Prostate gland (tissue), 2 donors: ENCODE data around the gene CTNS.

Experiments used
- CTCF ChIP-seq, 4 experiments: fragments of 200-600 bp in 2 of 4; fragments of 450-650 bp in 2 of 4; sonication (generic) in 2 of 4; IDR thresholded peaks; 1 replicate in 3 of 4; 2 replicates in 1 of 4; pipeline ENCODE4 v1.5.1; 2016 to 2019; ENCODE audit warnings: antibody characterized with exemption in 4 of 4, mild to moderate bottlenecking in 2 of 4, moderate library complexity in 2 of 4
- POLR2AphosphoS5 ChIP-seq: sonication (generic); formaldehyde crosslinking; IDR thresholded peaks from one replicate; pipeline ENCODE4 v1.6.1; 2017; ENCODE audit warnings: antibody characterized with exemption

GRCh38 chr17:3672571-3672970 lies 36.0 kb downstream of the CTNS start:
- TF ChIP-seq CTCF (IDR thresholded peaks at IDR 0.05) (no peak), POLR2AphosphoS5 (no peak)
